H1 (cell line): ENCODE results near the gene FOXI2. TPM values are rescaled to one million over a fixed set of nuclear protein-coding genes. Genes with fewer than 3 reads are reported as not detected.

Source experiments
- RXRA ChIP-seq: IDR thresholded peaks from 2 replicates; pipeline ENCODE4 v1.6.1; 2011; ENCODE audit warnings: low read depth, mild to moderate bottlenecking, low read length, moderate library complexity; ENCODE audit not compliant: insufficient read depth
- polyA plus RNA-seq, 7 experiments: library from polyadenylated mRNA; depleted of rRNA in 3 of 7; stranded (reverse) in 5 of 7; unstranded in 2 of 7; fragments of >200 nt in 5 of 7; fragments of 200-250 nt in 2 of 7; gene quantifications; 1 replicate in 5 of 7; 2 replicates in 1 of 7; 4 replicates in 1 of 7; pipeline versions ENCODE4 v1.2.1 to v1.2.3, GENCODE V29; 2011 to 2013; ENCODE audit warnings: missing spikeins in 2 of 7, mixed read lengths in 2 of 7
- total RNA-seq: library from RNA; stranded (reverse); fragmentation: NEBNext Ultra II Directional; extraction: Animal tissue kit (Norgen Biotek cat#: 25700); gene quantifications from 2 replicates; pipeline ENCODE4 v1.2.1, GENCODE V29; 2021

Gene FOXI2
- total and polyA plus RNA-seq, 2 of the 8 experiments (the other 6 are each of a cell fraction or from before 2014, with no cell fraction given): 1.0 TPM

DNA sequence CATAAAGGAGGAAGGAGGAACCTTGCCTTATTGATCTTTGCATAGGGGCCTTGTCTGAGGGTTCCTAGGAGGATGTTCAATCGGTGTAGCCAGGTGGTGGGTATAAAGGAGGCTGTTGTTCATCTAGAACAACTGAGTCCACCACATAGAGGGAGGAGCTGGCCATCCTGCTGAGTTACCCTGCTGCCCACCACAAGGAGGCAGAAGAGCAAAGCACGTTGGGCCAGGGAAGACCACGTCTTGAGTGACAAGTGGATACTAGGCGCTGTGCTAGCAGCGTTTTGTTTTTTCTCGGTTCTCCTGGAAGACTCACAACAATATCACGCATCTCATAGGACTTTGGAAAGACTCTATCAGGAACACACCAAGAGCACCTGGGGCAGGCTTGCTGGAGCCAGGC is 20.0 kb downstream of the FOXI2 start (continued):
- no peak for TF ChIP-seq RXRA
